ENCODE data around the gene CCDC191. TPM values are rescaled to one million over a fixed set of nuclear protein-coding genes. Genes with fewer than 3 reads are reported as not detected.

CCDC191 gene
- total RNA-seq, 3 donors from 2014 or later (not counting 1 experiment from before 2014, with no cell fraction given), result 5.5 to 6.4 (median 5.7) TPM

- peaks cover 3% of the 10 kb centered on the region for H3K36me3 ChIP-seq (ENCODE audit: control insufficient read depth, insufficient read depth, low read length)
- no peaks in the 10 kb centered on the region for H3K9me3 ChIP-seq (ENCODE audit: control insufficient read depth, insufficient read depth, low read length)
- H3K4me3 Mint-ChIP-seq, result peak overlapping the region; percentile 98
- H3K4me3 ChIP-seq (ENCODE audit: low read length), result peak overlapping the region; percentile 82
- under 1% methylated on average over 8 of the region's 8 CpGs for WGBS (ENCODE audit: insufficient coverage)
- H3K4me1 Mint-ChIP-seq, result peaks cover 41 to 51% of the 10 kb centered on the region in 2 donors
- H3K27ac Mint-ChIP-seq, result peak overlapping the region; percentile 95 to 96
- DNase-seq (no peak), ATAC-seq (peak in 1 of 3 donors; percentile 1)
- H3K4me1 ChIP-seq (ENCODE audit: control insufficient read depth, insufficient read depth, low read length), result peaks cover 6% of the 10 kb centered on the region
- no peaks in the 10 kb centered on the region for H3K27me3 Mint-ChIP-seq (ENCODE audit: low read depth in 2 of 2)
- no peak for TF ChIP-seq CTCF (IDR thresholded peaks at IDR 0.05)
- peak overlapping the region; percentile 69 for H3K27ac ChIP-seq (ENCODE audit: low read length)
- no peaks in the 10 kb centered on the region for H3K27me3 ChIP-seq (ENCODE audit: control insufficient read depth, insufficient read depth, low read length)
- intact Hi-C loops (cut with micrococcal nuclease), result loop anchor here (2.0 to 10.0 kb wide), 4 partner anchors 158 to 1495 kb away; partner anchors contain the start of genes ATG3, SLC35A5, USF3 and ZBTB20
- no peaks in the 10 kb centered on the region for H3K9me3 Mint-ChIP-seq
- H3K36me3 Mint-ChIP-seq, result no peaks in the 10 kb centered on the region
These were observed 653 bp upstream of the CCDC191 start for GRCh38 chr3:114057011-114057347.

DNA sequence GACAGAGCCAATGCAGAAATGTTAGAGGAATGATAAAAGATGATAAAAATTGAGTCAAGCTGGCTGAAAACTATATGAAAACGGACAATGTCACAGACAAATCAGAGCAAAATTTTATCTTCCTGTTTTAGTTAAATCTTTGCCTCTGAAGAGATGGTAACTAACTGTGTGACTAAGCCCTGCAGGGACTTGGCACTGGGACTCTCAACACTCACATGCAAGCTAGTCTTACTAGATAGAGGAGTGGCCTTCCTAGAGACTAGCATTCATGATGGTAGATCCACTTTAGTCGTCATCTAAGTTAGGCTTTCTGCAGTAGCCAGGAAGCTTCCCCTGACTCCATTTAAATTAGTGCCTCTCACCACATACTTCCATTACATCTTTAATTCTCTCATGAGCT lies 4.1 kb downstream of the CCDC191 start:
- ATAC-seq (no peak), DNase-seq (no peak)
- no peaks in the 10 kb centered on the region for H3K9me3 ChIP-seq (ENCODE audit: control insufficient read depth, insufficient read depth, low read length)
- Mint-ChIP-seq H3K27ac (no peak overlapping the region), H3K9me3 (no peaks in the 10 kb centered on the region), H3K4me1 (peaks cover 18 to 20% of the 10 kb centered on the region in 2 donors), H3K4me3 (no peak overlapping the region), H3K36me3 (no peaks in the 10 kb centered on the region), H3K27me3 (ENCODE audit: low read depth in 2 of 2) (peaks cover 0 to 4% of the 10 kb centered on the region in 2 donors)
- TF ChIP-seq CTCF (IDR thresholded peaks at IDR 0.05), result no peak
- intact Hi-C loops (cut with micrococcal nuclease), result loop anchor here (10.0 kb wide), 1 partner anchor 163 kb away; no protein-coding TSS in a partner anchor
- peaks cover 3% of the 10 kb centered on the region for H3K4me1 ChIP-seq (ENCODE audit: control insufficient read depth, insufficient read depth, low read length)
- no peaks in the 10 kb centered on the region for H3K36me3 ChIP-seq (ENCODE audit: control insufficient read depth, insufficient read depth, low read length)
- no peak overlapping the region for H3K27ac ChIP-seq (ENCODE audit: low read length)
- H3K4me3 ChIP-seq (ENCODE audit: low read length), result no peak overlapping the region
- H3K27me3 ChIP-seq (ENCODE audit: control insufficient read depth, insufficient read depth, low read length), result no peaks in the 10 kb centered on the region
- 87% methylated on average over 2 of the region's 2 CpGs for WGBS (ENCODE audit: insufficient coverage)

GRCh38 chr3:114043205-114043604 lies 13.1 kb downstream of the CCDC191 start:
- Mint-ChIP-seq H3K9me3 (no peaks in the 10 kb centered on the region), H3K27ac (no peak overlapping the region), H3K4me1 (no peaks in the 10 kb centered on the region), H3K27me3 (ENCODE audit: low read depth in 2 of 2) (no peaks in the 10 kb centered on the region), H3K4me3 (no peak overlapping the region), H3K36me3 (no peaks in the 10 kb centered on the region)
- Histone ChIP-seq H3K27me3 (ENCODE audit: control insufficient read depth, insufficient read depth, low read length) (no peaks in the 10 kb centered on the region), H3K4me3 (ENCODE audit: low read length) (no peak overlapping the region), H3K36me3 (ENCODE audit: control insufficient read depth, insufficient read depth, low read length) (peaks cover under 1% of the 10 kb centered on the region), H3K27ac (ENCODE audit: low read length) (no peak overlapping the region), H3K9me3 (ENCODE audit: control insufficient read depth, insufficient read depth, low read length) (no peaks in the 10 kb centered on the region), H3K4me1 (ENCODE audit: control insufficient read depth, insufficient read depth, low read length) (no peaks in the 10 kb centered on the region)
- ATAC-seq (no peak), DNase-seq (no peak)
- no peak for TF ChIP-seq CTCF (IDR thresholded peaks at IDR 0.05)
- intact Hi-C loops (cut with micrococcal nuclease), result no loop called here

DNA sequence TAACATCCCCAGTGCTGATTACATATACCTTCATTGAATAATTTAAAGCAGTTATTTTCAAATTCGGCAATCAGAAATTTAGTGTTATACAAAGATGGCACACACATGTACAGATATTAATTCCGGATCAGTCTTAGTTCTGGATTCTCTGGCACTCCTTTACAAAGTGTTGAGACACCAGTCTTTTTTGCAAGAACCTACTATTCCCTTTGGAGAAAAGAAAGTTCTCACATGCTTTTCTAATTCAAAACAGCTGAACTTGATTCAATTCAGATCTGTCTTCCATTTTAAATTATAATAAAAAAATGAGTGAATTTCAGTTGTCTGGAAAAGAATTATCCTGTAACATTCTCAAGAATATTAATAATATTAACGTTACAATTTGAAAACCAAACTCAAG lies 20.4 kb downstream of the CCDC191 start:
- H3K4me3 ChIP-seq (ENCODE audit: low read length), result no peak overlapping the region
- H3K4me1 Mint-ChIP-seq, result no peaks in the 10 kb centered on the region
- H3K27ac Mint-ChIP-seq, result no peak overlapping the region
- no peaks in the 10 kb centered on the region for H3K9me3 Mint-ChIP-seq
- H3K9me3 ChIP-seq (ENCODE audit: control insufficient read depth, insufficient read depth, low read length), result no peaks in the 10 kb centered on the region
- H3K27ac ChIP-seq (ENCODE audit: low read length), result no peak overlapping the region
- peaks cover 4% of the 10 kb centered on the region for H3K36me3 ChIP-seq (ENCODE audit: control insufficient read depth, insufficient read depth, low read length)
- no peak for TF ChIP-seq CTCF (IDR thresholded peaks at IDR 0.05)
- no peak overlapping the region for H3K4me3 Mint-ChIP-seq
- no peaks in the 10 kb centered on the region for H3K27me3 ChIP-seq (ENCODE audit: control insufficient read depth, insufficient read depth, low read length)
- DNase-seq (no peak), ATAC-seq (no peak)
- H3K4me1 ChIP-seq (ENCODE audit: control insufficient read depth, insufficient read depth, low read length), result no peaks in the 10 kb centered on the region
- 88% methylated on average over 2 of the region's 3 CpGs for WGBS (ENCODE audit: insufficient coverage)
- intact Hi-C loops (cut with micrococcal nuclease), result no loop called here
- peaks cover 7% of the 10 kb centered on the region for H3K36me3 Mint-ChIP-seq
- H3K27me3 Mint-ChIP-seq (ENCODE audit: low read depth in 2 of 2), result no peaks in the 10 kb centered on the region
